COLO829 (cell line): Measurements from ENCODE around the gene MAPK8IP3.

Experiments
- DNase-seq: peaks from one replicate; pipeline ENCODE4 v3.0.0; 2012; ENCODE audit warnings: low spot score

The MAPK8IP3 gene, protein sequence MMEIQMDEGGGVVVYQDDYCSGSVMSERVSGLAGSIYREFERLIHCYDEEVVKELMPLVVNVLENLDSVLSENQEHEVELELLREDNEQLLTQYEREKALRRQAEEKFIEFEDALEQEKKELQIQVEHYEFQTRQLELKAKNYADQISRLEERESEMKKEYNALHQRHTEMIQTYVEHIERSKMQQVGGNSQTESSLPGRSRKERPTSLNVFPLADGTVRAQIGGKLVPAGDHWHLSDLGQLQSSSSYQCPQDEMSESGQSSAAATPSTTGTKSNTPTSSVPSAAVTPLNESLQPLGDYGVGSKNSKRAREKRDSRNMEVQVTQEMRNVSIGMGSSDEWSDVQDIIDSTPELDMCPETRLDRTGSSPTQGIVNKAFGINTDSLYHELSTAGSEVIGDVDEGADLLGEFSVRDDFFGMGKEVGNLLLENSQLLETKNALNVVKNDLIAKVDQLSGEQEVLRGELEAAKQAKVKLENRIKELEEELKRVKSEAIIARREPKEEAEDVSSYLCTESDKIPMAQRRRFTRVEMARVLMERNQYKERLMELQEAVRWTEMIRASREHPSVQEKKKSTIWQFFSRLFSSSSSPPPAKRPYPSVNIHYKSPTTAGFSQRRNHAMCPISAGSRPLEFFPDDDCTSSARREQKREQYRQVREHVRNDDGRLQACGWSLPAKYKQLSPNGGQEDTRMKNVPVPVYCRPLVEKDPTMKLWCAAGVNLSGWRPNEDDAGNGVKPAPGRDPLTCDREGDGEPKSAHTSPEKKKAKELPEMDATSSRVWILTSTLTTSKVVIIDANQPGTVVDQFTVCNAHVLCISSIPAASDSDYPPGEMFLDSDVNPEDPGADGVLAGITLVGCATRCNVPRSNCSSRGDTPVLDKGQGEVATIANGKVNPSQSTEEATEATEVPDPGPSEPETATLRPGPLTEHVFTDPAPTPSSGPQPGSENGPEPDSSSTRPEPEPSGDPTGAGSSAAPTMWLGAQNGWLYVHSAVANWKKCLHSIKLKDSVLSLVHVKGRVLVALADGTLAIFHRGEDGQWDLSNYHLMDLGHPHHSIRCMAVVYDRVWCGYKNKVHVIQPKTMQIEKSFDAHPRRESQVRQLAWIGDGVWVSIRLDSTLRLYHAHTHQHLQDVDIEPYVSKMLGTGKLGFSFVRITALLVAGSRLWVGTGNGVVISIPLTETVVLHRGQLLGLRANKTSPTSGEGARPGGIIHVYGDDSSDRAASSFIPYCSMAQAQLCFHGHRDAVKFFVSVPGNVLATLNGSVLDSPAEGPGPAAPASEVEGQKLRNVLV (N-terminal part only)

DNA sequence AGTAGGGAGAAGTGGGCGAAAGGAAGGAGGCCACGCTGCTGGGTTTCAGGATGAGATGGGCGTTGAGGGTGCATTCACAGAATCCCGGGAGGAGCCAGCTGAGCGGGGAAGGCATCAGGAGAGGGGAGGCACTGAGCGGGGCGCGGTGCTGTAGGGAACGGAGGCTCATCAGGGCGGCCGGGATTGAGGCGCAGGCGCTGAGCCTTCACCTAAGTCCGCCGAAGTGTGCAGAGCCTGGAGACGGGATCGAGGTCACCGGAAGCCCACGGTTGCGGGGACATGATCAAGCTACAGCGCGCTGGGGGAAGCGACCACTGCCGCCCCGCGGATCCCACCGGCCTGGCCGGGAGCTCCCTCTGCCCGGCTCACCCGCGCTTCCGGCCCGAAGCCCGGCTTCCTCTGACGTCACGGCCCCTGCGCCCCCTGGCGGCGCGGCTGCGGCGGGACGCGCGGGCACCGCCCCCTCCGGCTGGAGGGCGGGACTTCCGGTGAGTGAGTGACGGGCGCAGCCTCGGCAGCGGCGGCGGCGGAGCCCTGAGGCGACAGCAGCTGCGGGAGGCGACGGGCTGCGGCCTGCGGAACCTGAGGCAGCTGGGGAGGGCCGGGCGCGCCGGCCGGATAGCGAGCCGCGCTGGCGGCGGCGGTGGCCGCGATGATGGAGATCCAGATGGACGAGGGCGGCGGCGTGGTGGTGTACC is at the start of gene MAPK8IP3:
TSS of gene MAPK8IP3 (plus strand) at position 508 of the 698 bp plus-strand sequence. CDS start at position 653, 145 bp downstream.
- DNase-seq = peak; percentile 95

DNA sequence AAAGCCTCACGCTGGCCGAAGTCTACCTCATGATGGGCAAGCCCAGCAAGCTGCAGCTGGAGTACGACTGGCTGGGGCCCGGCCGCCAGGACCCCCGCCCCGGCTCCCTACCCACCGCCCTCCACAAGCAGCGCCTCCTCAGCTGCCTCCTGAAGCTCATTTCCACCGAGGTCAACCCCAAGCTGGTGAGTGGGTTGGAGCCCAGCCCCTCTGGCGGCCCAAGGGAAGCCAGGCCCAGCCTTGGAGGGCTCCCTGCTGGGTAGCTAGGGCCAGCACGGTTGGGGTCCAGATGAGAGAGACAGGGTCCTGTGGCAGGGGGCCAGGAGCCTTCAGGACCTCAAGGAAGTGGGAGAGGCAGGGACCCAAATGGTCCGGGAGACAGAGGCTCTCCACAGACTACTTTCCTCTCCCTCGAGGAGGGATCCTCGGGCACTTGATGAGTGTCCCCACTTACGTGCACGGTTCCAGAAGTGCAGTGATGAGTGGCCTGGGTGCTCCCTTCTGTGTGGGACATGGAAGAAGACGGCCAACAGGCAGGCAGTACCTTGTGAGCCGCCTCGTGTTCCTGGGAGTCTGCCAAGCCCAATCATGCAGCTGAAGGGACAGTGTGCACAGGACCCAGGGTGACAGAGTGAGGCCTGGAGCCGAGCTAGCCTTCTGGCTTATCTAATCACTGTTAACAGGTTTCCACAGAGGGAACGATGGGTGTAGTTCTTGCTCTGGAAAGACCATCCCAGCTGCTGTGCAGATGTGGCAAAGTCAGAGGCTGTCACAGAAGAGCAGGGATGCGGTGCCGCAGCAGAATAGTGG is 49.0 kb upstream of the MAPK8IP3 start:
- DNase-seq = no peak

DNA sequence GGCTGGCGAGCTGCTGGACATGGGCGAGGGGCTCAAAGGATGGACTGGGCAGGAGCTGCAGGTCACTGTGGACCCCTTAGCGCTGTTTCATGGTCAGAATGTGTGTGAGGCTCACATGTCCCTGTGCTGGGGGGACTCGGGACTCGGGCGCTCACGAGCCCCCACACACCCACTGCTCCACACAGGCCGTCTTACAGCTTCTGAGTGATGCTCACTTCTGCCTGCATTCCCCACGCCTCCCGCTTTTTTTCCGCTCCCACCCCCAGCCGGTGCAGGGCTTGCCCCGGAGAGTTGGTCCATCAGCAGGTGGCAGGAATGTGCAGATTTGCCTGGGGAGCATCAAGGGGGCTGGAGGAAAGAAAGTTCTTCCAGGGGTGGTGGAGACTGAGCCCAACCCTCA is 48.2 kb upstream of the MAPK8IP3 start:
- no peak for DNase-seq

DNA sequence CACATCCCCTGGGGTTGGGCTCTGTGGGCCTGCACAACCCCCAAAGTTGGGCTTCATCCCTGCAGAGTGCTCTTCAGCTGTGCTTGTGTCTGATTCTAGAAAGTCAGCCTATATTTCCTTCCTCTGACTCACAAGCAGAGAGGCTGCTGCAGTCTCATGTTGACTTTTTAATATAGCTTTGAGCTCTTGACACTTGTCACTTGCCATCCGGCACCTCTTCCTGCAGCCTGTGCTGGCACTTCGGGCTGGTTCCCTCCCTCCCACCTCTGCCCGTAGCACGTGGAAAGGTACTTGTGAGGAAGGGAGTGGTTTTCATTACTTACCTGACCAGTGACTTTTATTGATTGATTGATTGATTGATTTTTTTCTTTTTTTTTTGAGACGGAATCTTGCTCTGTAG is 47.0 kb upstream of the MAPK8IP3 start:
- DNase-seq = no peak

DNA sequence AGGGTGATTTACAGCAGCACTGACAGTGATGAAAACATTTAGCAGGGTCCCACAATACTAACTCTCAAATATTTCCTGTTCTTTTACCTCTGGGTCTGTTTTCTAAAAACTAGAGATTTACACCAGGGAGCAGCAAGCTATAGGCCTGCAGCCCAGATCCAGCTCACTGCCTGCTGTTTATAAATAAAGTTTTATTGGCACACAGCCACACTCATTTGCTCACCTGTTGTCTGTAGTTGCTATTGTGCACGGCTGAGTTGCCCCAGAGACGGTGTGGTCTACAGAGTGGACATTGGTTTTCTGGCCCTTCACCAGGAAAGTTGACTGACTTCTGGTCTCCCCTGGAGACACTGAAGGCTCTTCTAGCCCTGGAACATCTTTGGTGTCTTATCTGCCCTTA is 44.2 kb upstream of the MAPK8IP3 start:
- no peak for DNase-seq

DNA sequence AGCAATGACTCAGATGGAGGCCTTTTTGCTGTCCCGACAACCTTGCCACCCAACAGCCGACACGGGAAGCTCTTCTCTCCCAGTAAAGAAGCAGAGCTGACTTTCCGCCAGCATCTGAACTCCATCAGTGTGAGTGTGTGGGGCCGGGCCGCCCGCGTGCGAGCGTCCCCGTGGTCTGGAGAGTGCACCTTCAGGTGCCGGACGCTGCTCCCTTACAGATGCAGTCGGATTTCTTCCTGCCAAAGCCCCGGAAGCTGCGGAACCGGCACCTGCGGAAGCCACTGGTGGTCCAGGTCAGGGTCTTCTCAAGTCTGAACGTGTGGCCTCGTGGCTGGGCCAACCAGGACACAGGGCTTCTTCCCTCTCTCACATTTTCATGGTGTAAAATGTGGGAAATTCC is 43.5 kb upstream of the MAPK8IP3 start:
- DNase-seq = no peak

DNA sequence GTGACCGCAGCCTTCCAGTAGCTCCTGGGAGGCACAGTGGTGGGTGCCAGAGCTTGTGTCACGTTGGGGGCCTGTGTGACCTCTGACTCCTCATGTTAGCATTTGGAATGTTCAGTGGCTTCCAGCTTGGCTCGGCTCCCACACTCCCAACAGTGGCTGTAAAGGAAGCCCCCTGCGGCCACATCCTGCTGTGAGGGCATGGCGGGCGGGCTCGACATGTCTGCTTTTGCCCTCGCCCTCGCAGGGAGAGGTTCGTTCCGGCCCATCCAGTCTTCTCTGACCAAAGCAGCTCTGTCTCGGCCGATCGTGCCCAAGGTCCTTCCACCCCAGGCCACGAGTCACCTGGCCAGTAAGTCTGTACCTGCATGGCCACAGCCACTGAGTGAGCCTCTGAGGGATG is 40.2 kb upstream of the MAPK8IP3 start:
- no peak for DNase-seq

DNA sequence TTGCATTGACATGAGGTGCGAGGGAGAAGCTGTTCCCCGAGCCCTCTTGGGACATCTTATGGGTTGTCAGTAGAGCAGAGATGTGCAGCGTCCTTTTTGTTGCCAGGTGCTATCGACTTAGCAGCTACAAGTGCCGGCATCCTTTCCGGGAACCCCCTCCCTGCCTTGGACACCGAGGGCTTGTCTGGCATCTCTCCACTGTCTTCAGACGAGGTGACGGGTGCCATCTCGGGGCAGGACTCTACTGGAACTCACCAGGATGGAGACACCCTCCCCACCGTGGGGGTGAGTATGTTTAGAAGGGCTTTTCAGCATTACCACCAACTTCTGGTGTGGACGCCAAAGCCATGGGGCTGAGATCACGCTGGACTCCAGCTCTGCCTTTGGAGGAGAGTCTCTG is 39.7 kb upstream of the MAPK8IP3 start:
- no peak for DNase-seq

DNA sequence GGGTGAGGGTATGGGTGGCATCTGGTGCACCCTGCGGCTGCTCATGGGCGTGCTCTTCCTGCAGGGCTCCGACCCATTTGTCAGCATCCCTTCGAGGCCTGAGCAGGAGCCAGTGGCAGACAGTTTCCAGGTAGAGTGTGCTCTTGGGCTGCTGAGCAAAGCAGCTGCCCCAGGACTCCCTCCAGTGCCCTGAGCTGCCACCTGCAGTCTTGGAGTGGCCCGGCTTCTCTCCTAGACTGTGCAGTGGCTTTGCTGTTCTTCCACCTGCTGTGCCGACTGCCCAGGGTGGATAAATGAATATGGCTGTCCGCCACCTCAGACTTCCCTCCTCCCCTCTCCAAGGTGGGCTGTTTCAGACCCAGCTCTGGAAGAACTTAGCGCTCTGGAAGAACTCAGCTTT is 38.7 kb upstream of the MAPK8IP3 start:
- DNase-seq = no peak

DNA sequence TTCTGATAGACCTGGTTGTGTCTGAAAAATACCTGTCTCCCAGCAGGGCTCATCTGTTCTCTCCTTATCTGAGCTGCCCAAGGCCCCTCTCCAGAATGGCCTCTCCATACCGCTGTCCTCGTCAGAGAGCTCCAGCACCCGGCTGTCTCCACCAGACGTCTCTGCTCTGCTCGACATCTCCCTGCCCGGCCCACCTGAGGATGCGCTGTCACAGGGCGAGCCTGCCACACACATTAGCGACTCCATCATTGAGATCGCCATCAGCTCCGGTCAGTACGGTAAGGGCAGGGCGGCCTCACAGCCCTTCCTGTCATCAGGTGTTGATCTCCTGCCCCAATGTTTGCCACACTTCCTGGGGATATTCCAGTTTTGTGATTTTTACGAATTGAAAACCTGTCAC is 38.1 kb upstream of the MAPK8IP3 start:
- DNase-seq = no peak

DNA sequence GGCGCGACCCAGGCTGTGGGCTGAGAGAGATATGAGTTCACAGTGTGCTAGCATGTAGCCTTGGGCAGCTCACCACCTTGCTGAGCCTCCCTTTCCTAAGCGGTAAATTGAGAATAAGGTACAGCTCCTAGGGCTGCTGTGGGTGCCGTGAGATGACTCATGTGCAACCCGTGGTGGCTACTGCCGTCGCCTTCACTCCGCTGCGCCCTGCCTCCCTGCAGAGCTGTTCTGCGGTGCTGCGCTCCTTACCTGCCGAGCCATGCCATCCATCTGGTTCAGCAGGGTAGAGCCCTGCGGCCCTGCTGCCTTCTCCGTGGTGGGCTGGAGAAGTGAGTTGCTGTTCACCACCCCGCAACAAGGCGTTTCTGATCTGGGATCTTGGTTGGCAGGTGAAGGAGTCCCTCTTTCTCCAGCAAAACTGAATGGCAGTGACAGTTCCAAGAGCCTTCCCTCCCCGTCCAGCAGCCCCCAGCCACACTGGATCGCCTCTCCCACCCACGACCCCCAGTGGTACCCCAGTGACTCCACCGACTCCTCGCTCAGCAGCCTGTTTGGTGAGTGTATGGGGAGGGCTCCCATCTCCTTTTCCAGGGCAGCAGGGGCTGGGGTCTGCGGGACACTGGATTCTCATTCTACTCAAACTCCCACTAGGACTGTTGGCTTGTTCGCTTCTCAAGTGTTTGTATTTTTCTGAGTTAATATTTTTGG is 37.2 kb upstream of the MAPK8IP3 start:
- DNase-seq = no peak

DNA sequence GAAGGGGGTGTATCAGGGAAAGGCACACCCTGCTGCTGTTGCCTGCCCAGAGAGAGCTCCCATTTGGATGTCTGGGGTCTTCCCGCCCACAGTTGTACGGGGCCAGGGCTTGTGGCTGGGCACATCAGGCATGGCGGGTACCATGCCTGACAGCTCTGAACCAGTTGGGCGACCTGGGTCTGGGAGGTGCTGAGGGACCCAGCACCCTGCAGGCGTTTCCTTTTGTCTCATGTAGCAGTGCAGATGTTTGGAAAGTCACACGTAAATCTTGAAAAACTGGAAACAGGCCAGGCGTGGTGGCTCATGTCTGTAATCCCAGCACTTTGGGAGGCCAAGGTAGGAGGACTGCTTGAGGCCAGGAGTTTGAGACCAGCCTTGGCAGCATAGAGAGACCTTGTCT is 36.3 kb upstream of the MAPK8IP3 start:
- no peak for DNase-seq

DNA sequence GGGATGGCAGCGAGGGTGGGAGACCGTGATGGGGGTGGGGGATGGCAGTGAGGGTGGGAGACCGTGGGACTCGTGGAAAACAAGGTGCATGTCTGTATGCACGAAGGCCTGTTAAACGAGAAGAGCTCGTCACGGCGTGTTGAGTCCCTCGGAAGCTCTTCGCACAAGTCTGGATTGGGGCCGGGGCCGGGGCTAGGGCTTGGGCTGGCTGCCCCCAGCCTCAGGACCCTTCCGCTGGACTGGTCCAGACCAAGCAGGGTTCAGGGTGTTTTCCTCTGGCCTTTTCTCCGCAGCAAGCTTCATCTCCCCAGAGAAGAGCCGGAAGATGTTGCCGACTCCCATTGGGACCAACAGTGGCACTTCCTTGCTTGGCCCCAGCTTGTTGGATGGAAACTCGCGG is 35.6 kb upstream of the MAPK8IP3 start:
- no peak for DNase-seq

DNA sequence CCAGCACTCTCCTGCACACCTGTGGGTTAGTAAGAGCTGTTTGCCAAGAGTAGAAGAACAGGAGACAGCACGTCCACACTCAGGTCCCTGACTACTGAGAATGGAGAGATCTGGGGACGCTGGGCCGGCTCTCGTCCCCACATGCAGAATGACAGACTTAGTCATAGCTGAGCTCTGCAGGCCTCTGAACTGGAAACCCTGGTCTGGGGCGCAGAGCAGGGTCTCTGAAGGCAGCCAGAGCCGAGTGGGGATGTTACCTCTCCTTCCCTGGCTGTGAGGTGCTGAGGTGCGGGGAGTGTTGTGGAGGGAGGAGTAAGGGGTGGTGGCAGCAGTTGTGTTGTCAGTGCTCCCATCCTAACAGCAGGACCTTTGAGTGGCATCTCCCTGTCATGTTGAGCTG is 35.1 kb upstream of the MAPK8IP3 start:
- no peak for DNase-seq

DNA sequence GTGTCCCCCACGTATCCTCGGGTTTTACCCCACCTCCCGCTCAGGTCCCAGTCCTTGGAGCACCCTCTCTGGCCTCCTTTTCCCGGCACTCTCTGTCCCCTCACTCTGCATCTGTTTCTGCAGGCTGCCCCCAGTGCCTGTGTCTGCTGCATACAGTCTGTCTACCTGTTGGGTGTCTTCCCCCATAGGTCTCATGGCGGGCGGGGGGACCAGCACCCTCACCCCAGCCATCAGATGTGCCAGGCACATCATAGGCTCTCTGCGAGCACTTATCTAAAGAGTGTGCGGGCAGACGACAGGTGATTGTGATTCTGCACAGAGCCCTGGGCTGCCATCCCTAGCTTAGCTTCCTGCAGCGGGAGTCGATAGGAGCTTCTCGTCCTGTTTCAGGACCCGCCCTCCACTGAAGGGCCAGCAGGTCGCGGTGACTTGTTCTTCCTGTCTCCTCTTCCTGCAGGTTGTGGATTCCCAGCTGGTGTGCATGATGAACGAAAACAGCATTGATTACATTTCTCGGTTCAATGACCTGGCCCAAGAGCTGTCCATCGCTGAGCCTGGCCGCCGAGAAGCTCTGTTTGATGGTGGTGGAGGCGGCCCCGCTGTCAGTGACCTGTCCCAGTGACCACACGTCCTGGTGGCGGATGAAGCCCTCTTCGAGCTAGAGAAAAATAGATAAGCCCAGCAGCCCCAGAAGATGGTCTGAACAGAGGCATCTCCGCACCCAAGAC is 32.4 kb upstream of the MAPK8IP3 start:
- no peak for DNase-seq

DNA sequence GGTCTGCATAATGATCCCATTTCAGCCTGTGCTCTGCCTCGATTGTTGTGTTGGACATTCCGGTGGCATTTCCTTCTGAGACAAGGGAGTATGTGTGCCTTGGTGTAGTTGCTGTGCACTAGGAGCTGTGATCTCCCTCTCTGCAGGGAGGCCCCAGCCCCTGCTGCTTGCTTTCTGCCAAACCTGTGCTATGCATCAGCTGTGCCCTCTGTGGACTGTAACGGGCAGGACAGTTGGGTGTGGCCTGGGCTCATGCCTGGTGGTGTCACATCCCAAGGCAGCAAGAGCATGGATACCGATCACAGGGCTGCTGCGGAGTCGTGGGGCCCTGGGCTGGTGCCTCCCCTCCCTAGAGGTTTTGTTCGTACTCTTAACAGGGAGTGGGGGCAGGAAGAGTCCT is 31.7 kb upstream of the MAPK8IP3 start:
- DNase-seq = no peak

DNA sequence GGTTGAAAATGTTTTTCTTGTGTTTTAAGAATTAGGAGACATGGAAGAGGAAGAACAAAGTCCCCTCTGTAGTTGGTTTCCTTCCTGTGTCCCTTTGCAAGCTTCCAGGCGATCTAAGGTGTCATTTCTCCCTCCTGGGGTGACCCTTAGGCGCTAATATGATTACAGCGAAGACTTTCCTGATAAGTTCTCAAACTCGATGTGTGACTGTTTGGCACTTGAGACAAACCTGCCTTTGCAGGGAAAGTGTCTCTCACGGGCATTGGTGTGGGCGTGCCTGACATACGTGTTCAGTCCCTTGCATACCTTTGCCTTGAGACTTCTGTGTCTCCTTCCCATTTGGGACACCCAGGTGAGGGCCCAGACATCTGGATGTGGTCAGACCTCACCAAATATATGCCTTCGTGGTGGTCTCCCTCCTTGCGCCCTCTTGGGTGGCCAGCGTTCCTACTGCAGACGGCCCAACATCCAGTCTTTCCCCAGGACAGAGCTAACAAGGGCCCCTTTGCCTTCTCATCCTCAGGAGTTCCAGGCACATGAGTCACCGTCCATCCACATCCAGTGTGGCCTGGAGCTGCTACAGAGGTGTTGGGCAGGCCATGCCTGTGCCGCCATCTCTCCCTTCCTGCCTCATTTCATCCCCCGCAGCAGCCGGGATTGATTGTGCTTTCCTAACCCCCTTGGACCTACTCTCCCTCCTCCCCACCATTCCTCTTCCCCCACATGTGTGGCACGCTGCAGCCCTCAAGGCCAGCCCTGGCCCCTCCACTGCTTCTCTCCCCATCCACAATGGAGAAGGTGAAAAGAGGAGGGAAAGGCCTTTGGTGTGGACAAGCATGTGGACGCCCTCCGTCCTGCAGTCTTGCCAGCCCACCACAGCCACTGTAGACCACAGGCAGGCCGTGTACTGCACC is 31.0 kb upstream of the MAPK8IP3 start:
- DNase-seq = peak; percentile 16

DNA sequence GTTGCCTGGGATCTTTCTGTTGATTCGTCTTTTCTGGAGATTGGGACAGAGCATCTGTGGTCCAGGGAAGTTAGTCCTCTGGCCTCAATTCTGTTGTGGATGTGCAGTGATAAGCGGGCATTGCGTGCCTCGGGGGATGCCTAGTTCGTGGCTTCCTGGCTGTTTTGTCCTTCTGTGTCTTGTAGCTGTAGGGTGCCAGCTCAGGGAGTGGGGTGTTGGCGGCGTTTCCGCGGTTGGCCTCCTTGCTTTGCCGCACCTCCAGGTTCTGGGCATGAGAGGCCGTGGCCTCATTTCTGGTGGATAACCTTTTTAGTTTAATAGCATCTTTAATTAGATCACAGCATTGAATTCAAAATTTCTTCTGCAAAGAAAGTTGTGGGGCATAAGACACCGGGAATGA is 29.3 kb upstream of the MAPK8IP3 start:
- no peak for DNase-seq
